GM21528 (cell line): Measurements from ENCODE around the gene UBE2I.

Experiments used
- ATAC-seq: cut with Tn5 transposase; IDR thresholded peaks from one replicate; pipeline ENCODE4 v1.9.1; 2021; ENCODE audit warnings: mild to moderate bottlenecking, moderate library complexity; ENCODE audit not compliant: unreplicated experiment, low FRiP score

Gene UBE2I

GRCh38 chr16:1277151-1277598, 32.3 kb upstream of the UBE2I start:
- ATAC-seq: no peak

GRCh38 chr16:1277617-1278282, 31.7 kb upstream of the UBE2I start:
- no peak for ATAC-seq

GRCh38 chr16:1278477-1278876, 31.0 kb upstream of the UBE2I start:
- no peak for ATAC-seq

GRCh38 chr16:1279081-1279944, 30.1 kb upstream of the UBE2I start:
- ATAC-seq: no peak

- ATAC-seq: no peak
These were observed 29.4 kb upstream of the UBE2I start for GRCh38 chr16:1279945-1280589.

- ATAC-seq: no peak
These were observed 28.7 kb upstream of the UBE2I start for GRCh38 chr16:1280783-1281182.

- ATAC-seq: no peak
These were observed 27.9 kb upstream of the UBE2I start for GRCh38 chr16:1281517-1281916.

- no peak for ATAC-seq
These were observed 27.0 kb upstream of the UBE2I start for GRCh38 chr16:1282324-1282973.

- ATAC-seq: no peak
These were observed 26.1 kb upstream of the UBE2I start for GRCh38 chr16:1283296-1283695.

GRCh38 chr16:1283996-1284616, 25.3 kb upstream of the UBE2I start:
- ATAC-seq: no peak

GRCh38 chr16:1285669-1286512, 23.5 kb upstream of the UBE2I start:
- no peak for ATAC-seq

- ATAC-seq: no peak
These were observed 22.8 kb upstream of the UBE2I start for GRCh38 chr16:1286513-1287094.

GRCh38 chr16:1287982-1288670, 21.3 kb upstream of the UBE2I start:
- no peak for ATAC-seq

- ATAC-seq: no peak
These were observed 20.5 kb upstream of the UBE2I start for GRCh38 chr16:1288813-1289476.

- no peak for ATAC-seq
These were observed 20.0 kb upstream of the UBE2I start for GRCh38 chr16:1289477-1289866.

- no peak for ATAC-seq
These were observed 19.4 kb upstream of the UBE2I start for GRCh38 chr16:1290063-1290501.

GRCh38 chr16:1290860-1291575, 18.4 kb upstream of the UBE2I start:
- no peak for ATAC-seq
